Chondrocyte (in vitro differentiated cells): ENCODE data around the gene JPT1. TPM values are rescaled to one million over a fixed set of nuclear protein-coding genes. Genes with fewer than 3 reads are reported as not detected.
A peak's percentile ranks its signal among the peaks of the same experiment; 100 is the strongest.

Experiments
- DNase-seq: peaks from one replicate; pipeline ENCODE4 v3.0.0; 2021; ENCODE audit warnings: mixed read lengths, low spot score
- H3K27ac Mint-ChIP-seq: one replicate; pipeline ENCODE4 v1.8.0; 2021; ENCODE audit warnings: mild to moderate bottlenecking, moderate library complexity, mixed read lengths; ENCODE audit not compliant: unreplicated experiment
- H3K27me3 Mint-ChIP-seq: 2 replicates; pipeline ENCODE4 v1.8.0; 2021; ENCODE audit warnings: low read depth, mixed read lengths
- H3K36me3 Mint-ChIP-seq: 2 replicates; pipeline ENCODE4 v1.8.0; 2021; ENCODE audit warnings: low read depth, mixed read lengths
- H3K4me1 Mint-ChIP-seq: 2 replicates; pipeline ENCODE4 v1.8.0; 2021; ENCODE audit warnings: low read depth, mild to moderate bottlenecking, mixed read lengths
- H3K4me3 Mint-ChIP-seq: one replicate; pipeline ENCODE4 v1.8.0; 2021; ENCODE audit warnings: mild to moderate bottlenecking, moderate library complexity, mixed read lengths; ENCODE audit not compliant: unreplicated experiment
- H3K9me3 Mint-ChIP-seq: 2 replicates; pipeline ENCODE4 v1.8.0; 2021; ENCODE audit warnings: low read depth, mixed read lengths
- CTCF ChIP-seq: fragments of 200-600 bp; sonication (generic); IDR thresholded peaks from 2 replicates; pipeline ENCODE4 v1.5.0; 2021; ENCODE audit warnings: antibody characterized with exemption, mild to moderate bottlenecking, moderate library complexity
- total RNA-seq: library from RNA; stranded (reverse); gene quantifications from 3 replicates; pipeline ENCODE4 v1.2.1, GENCODE V29; 2021

Gene JPT1
- total RNA-seq, 1 donor from 2014 or later, result 90.4 TPM

GRCh38 chr17:75087182-75087557 is 67.1 kb downstream of the JPT1 start:
- peak overlapping the region; percentile 54 for H3K4me3 Mint-ChIP-seq
- H3K27ac Mint-ChIP-seq, result no peak overlapping the region
- DNase-seq, result no peak
- no peak for TF ChIP-seq CTCF
- H3K9me3 Mint-ChIP-seq, result no peaks in the 10 kb centered on the region
- no peaks in the 10 kb centered on the region for H3K36me3 Mint-ChIP-seq
- peaks cover 46% of the 10 kb centered on the region for H3K4me1 Mint-ChIP-seq
- H3K27me3 Mint-ChIP-seq, result no peaks in the 10 kb centered on the region

GRCh38 chr17:75086496-75087181 is 67.7 kb downstream of the JPT1 start:
- Mint-ChIP-seq H3K27ac (no peak overlapping the region), H3K27me3 (no peaks in the 10 kb centered on the region), H3K9me3 (no peaks in the 10 kb centered on the region), H3K36me3 (no peaks in the 10 kb centered on the region), H3K4me3 (no peak overlapping the region), H3K4me1 (peaks cover 50% of the 10 kb centered on the region)
- no peak for DNase-seq
- TF ChIP-seq CTCF, result no peak

Other genes starting within 250 kb of the JPT1 start
- not detected in 3 replicates for gene USH1G, start 231.3 kb downstream of the JPT1 start, total RNA-seq
- not detected in 3 replicates for gene OTOP2, start 230.2 kb downstream of the JPT1 start, total RNA-seq
- not detected in 3 replicates for gene OTOP3, start 218.6 kb downstream of the JPT1 start, total RNA-seq
- 4.7 to 7.7 TPM (median 5.2 TPM) in 3 replicates for gene HID1, start 181.8 kb downstream of the JPT1 start, total RNA-seq
- 32.7 to 51.1 TPM (median 51.0 TPM) in 3 replicates for gene CDR2L, start 166.9 kb downstream of the JPT1 start, total RNA-seq
- gene MRPL58, start 141.8 kb downstream of the JPT1 start, total RNA-seq, result 18.9 to 25.7 TPM (median 19.8 TPM) in 3 replicates
- gene ATP5PD, start 107.5 kb downstream of the JPT1 start, total RNA-seq, result 178 to 185 TPM (median 183 TPM) in 3 replicates
- gene KCTD2, start 107.3 kb downstream of the JPT1 start, total RNA-seq, result 16.8 to 20.4 TPM (median 17.1 TPM) in 3 replicates
- gene SLC16A5, start 66.6 kb downstream of the JPT1 start, total RNA-seq, result 2.1 to 3.0 TPM (median 3.0 TPM) in 3 replicates
- 10.8 to 12.3 TPM (median 12.1 TPM) in 3 replicates for gene ARMC7, start 44.5 kb downstream of the JPT1 start, total RNA-seq
- 23.3 to 31.2 TPM (median 30.4 TPM) in 3 replicates for gene NT5C, start 22.8 kb downstream of the JPT1 start, total RNA-seq
- 307 to 347 TPM (median 312 TPM) in 3 replicates for gene SUMO2, start 28.4 kb upstream of the JPT1 start, total RNA-seq
- 36.7 to 63.9 TPM (median 41.3 TPM) in 3 replicates for gene NUP85, start 51.2 kb upstream of the JPT1 start, total RNA-seq
- 26.9 to 30.3 TPM (median 28.4 TPM) in 3 replicates for gene GGA3, start 107.1 kb upstream of the JPT1 start, total RNA-seq
- gene MRPS7, start 107.4 kb upstream of the JPT1 start, total RNA-seq, result 38.2 to 49.5 TPM (median 41.1 TPM) in 3 replicates
- gene MIF4GD, start 116.7 kb upstream of the JPT1 start, total RNA-seq, result 19.0 to 21.6 TPM (median 20.4 TPM) in 3 replicates
- gene SLC25A19, start 134.9 kb upstream of the JPT1 start, total RNA-seq, result 6.7 to 11.7 TPM (median 11.3 TPM) in 3 replicates